ENCODE results near the gene ADAMTS17.

The ADAMTS17 gene

DNA sequence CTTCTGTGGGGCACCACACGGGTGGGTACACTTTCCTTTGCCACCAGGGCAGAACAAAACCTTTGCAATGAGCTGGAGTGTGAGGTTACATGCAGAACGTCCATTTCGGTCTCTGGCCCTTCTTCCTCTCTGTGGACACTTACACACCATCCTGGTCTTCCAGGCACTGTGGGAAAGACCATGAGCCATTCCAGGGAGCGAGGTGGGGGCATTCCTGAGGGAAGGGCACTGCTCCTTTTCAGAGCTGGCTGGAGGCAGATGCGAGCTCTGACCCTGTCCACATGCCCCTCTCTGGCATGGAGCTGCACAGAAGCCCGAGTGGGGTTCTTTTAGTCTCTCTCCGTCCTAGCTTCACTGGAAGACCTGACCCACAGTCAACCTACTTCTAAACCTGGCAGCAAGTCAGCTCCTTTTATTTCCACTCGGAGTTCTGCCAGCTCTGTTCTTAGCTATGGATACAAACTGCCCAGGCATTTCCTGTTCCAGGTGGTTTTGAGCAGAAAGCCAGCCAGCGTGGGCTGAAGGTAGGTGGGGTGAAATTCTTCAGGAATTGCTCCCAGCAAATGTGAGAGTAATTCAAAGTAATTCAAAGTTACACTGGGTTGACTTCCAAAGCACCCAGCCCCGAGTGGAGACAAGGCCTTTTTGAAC lies 281.4 kb downstream of the ADAMTS17 start:
- peak; percentile 76 for DNase-seq

DNA sequence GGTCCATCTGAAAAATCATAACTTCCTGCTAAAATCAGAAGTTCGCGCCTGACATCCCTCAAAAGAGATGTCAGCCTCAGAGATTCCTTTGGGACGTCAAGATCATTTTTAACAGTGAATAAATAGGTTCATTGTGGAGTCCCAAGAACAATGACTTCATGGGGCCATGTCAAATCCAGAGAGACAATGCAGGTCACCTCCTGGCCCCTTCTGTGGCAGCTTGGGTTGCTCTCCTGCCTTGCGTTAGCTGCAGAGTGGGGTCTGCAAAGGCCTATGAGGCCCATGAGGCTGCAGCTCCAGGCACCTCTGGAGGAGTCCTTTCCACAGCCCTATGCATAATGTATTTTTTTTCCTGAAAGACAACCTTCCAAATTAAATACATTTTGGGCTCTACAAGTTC lies 282.3 kb downstream of the ADAMTS17 start:
- DNase-seq = no peak

DNA sequence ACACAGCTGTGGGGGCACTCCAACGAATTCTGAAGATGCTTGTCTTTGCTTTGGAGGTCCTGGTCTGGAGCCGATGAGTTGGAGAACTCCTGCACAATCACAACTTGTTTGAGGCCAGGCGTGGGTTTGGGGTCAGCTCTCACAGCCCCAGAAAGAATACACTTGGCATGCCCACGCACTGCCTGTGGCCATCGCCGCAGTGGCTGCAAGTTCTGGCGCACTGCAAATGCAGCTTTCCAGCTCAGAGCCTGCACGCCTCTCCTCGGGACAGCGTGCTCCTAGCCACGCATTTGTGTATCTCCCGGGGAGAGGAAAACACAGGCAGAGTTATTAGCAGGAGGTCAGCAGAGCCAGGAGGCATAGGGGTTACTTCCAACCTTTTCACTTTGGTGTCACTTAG lies 282.7 kb downstream of the ADAMTS17 start:
- no peak for DNase-seq

DNA sequence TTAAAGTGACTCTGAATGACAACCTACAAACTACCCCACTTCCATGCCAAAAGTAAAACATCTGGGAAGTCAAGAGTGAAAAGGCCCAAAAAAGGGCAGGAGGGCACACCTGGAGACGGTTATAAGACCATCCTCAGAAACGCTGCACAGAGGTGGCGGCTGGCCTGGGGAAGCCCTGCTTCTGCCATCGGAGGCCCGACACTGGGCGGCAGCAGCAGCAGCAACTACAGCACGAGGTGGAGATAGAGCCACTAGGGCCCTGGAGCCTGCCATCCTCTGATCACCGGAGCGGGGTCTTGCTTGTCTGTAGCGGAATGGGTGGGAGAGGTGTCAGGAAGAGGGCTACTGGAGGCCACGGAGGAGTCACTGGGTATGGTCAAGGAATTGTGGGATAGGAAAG lies 283.3 kb downstream of the ADAMTS17 start:
- no peak for DNase-seq

DNA sequence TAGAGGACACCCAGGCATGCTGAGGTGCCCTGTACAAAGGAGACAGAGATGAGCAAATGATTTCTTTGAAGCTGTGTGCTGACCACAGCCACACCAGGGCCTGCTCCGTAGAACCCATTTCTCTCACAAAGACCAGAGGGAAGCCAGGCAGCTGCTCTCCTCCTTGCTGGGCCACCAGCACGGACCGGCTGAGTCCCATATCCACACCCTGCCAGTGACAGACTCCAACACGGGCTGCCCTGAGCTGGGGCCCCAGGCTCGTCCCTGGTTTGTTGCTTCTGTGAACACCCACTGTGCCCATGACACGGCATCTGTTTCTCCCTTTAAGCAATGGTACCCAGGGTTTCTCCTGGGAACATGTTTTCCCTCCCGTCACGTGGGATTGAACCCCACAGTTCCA lies 284.5 kb downstream of the ADAMTS17 start:
- no peak for DNase-seq

DNA sequence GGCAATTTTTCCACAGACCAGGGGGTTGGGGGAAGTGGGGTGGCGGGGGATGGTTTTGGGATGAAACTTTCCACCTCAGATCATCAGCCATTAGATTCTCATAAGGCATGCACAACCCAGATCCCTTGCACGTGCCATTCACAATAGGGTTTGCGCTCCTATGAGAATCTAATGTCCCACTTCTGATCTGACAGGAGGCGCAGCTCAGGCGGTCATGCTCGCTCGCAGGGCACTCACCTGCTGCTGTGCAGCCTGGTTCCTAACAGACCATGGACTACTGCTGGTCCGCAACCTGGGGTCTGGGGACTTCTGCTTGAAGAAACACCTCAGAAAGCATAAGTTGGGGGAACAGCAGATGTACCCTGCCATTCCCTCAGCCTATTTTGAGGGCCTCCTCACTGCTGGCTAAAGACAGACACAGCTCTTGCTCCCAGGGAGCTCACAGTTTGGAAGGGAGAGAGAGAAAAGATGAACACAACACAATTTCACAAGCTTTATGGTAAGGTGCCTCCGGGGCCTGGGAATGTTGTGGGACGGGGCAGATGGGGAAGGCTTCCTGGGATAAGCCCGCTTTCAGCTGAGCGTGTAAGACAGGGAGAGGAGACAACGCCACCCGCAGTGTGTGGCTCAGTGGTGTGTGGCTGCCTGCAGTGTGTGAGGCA lies 285.2 kb downstream of the ADAMTS17 start:
- DNase-seq = no peak

DNA sequence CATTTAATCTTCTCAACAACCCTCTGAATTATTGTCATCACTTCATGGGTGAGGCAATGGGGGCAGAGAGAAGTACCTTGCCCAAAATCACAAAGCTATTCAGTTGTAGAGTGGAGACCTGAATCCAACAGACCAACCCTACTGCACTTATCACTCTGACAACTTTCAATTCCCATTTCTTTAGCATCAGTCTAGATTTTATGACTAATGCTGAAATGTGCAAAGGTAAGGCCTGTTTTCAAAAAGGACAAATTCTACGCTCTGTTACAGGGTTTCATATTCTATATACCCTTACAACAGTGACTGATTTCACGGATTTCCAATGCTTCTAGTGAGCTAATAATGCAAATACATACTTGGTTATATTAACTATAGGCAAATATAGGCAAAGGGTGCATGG lies 286.0 kb downstream of the ADAMTS17 start:
- no peak for DNase-seq

DNA sequence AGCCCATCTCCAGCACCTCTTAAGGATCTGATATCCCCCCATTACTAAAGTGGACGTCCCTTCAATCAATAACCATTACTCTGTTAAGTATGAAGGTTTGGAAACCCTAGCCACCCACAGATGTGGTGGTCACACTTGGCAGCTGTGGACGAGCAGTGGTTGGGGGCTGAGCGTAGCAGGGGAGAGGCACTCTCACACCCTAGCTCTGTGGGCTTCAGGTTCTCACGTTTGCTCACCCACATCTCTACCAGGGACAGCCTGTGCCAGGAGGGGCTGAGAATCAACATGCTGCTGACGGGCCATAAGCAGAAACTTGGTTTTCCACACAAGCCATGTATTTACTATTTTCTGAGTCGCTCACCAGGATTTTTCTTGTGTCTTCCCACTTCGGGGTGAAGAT lies 287.2 kb downstream of the ADAMTS17 start:
- DNase-seq = no peak

DNA sequence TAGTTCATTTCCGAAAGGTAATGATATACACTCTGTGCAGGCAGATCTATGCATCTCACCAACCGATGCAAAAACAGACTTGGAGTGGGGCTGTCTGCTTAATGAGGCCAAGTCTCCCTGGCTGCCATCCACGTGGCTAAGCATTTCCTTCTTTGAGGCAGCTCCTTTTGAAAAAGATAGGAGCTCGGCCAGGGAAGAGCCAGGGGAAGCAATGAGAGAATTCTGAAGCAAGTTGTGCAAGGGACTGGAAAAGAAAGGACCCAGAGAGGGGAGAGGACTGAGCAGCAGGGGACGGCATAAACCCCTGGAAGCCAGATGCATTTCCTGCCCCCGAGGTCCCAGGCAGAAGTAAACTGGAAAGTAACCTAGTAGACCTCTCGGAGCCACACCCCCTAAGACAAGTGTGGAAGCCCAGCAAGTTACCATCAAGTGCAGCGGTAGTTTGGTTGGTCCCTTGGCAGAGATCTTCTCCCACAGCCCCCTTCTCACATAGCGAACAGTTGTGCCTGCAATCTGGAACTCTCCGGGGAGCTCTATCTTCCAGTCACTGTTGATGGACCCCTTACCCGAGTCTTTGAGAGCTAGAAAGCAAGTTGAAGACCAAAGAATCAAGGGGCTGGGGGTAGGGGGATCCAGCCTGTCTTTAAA lies 288.2 kb downstream of the ADAMTS17 start:
- DNase-seq = no peak

DNA sequence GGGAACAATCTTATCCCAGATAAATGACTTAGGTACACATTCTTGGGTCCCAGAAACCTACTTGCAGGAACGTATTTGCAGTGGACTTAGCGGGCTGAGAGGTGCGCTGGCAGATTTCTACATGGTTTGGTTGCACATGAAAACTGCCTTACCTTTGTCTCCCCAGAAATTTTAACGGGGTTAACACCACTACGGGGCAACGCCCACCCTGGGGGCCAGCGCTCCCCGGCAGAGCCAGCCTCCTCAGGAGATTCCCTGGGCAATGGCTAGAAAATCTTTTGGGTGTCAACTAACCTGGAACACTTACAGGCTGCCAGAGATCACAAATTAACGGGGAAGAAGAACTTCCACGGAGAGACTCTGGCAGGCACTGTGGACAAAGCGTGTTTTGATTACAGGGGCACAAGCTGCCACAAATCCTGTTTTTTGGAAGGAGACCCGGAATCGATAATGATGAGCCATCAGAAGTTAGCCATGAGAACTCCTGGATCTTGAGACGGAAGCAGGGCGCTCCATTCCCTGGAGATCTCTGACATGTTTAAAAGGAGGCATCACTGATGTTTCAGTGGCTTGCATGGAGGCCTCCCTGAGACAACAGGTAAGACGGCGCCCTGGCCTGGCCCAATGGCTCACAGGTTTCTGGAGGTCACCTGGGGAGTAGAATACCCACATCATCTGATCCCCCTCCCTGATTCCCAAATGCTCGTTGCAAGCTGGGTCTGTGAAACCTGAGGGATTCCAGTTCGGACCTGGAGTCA lies 288.9 kb downstream of the ADAMTS17 start:
- no peak for DNase-seq

DNA sequence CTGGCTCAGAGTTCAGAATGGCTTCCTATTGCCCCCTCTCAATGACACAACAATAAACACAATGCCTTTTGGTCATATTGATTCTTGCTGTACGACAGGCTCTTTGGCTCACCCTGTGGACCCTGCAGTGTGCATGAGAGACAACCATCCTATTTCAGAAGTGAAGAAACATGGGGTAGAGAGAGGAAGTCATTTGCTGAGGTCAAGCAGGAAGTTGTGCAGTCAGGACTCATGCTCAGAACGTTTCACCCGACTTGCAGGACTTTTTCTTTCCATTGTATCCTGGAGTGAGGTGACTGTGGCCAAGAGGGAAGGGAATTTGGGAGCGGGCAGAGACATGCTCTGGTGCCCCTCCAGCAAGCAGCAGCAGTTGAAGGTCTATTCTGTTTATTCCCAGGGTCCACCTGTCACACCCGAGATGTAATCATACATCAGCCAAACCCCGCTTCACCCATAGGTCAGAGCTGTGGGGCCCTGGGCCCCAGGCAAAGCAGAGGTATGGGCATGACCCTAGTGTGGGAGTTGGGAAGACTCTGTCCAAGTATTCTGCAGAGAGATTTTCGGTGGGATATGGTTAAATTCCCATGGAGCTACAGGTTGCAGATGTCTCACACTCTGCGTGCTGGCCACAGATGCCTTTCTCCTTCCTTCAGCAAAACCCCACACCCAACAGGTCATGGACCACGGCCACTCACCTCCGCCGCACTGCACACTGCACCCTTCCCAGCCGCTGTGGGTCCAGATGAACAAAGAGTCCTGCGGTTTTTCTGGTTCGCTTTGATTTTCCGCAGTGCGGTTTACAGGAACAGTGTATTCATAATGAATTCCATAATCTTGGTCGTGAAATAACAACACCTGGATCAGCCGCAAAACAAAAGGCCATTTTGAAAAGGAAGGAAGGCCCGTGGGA lies 290.6 kb downstream of the ADAMTS17 start:
- DNase-seq = no peak

DNA sequence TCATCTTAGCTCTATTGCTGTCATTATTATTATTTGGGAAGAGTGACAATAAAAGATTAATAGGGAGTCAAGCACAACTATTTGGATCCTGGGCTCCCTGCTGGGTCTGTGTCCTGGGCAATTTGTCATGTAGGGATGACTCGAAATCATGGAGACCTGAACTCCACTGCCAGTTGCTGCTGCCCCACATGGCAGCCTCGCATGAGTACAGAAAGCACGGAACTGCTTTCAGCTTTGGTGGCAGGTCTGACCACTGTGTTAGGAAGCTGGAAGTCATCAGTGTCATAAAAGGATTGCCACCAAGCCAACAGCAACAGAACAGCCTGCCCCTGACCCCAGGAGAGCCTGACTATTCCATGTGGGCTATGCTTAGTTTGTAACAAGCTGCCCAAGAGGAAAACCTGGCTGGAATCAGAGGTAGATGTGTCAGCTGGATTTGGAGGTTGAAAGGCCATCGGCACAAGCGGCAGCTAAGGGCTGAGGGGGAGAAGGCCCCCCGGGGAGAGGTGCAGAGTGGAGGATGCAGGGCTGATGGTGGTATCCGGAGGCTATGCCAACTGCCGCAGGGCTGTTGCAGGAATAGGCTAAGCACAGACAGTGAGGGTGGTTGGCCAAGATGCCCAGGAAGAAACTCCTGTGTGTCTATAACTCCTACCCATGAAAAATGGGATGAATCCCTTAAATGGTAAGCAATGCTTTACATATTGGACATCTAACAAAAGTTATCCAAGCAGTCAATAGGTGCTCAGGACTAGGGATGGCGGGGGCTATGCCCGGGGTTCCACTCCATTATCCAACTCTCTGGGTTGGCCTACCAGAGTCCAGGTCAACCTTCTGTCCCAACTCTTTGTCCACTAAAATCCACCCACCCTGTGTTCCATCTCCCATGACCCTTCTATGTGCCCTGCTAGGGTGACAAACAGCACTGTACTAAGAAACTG lies 291.6 kb downstream of the ADAMTS17 start:
- DNase-seq = no peak

DNA sequence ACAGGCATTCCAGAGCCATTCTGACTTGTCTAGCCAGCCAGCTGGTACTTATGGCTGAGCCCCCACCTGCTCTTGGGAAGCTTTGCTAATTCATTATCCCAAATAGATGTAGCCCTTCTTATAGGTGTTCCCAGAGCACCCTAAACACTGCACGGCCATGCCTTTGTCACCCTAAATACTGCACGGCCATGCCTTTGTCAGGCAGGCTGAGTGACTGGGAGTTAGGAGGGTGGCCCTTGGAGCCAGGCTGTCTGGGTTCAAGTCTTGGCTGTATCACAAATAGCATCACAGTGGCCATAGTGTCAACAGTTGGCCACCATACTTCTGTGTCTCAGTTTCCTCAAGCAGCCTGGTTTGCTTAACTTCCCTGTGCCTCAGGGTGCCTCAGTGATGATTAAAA lies 292.3 kb downstream of the ADAMTS17 start:
- no peak for DNase-seq

DNA sequence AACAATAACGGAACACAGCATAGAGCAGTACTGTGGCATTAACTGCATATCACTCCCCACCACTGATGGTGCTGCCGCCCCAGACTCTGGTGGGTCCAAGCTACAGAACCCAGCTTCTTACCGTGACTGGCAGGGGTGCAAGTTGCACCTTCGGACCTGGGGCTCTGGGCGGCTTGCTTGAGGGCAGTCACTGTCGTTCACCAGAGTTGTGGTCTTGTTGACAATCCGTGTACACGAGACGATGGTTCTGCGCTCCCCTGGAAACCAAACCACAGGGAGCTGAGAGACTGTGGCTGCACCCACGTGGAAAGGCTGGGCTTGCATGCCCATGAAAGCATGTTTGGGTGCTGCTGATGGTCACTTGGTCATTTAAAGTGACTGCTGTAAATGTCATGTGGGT lies 293.0 kb downstream of the ADAMTS17 start:
- DNase-seq = no peak

DNA sequence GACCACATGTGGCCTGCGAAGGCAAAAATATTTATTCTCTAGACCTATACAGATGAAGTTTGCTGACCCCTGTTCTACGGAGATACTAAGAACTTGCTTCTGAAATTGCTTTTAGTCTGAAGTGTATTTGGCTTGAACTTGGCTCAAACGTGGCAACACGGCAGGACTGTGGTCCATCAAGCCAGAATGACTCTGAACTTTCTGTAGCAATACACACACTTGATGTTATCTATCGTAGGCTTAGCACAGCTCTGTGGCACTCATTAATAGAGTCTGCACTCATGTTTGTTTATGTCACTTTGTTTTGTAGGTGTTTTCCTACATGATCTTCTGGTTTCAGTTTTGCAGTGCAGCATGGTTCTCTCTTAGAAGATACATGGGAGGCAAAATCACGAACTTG lies 298.1 kb downstream of the ADAMTS17 start:
- no peak for DNase-seq

DNA sequence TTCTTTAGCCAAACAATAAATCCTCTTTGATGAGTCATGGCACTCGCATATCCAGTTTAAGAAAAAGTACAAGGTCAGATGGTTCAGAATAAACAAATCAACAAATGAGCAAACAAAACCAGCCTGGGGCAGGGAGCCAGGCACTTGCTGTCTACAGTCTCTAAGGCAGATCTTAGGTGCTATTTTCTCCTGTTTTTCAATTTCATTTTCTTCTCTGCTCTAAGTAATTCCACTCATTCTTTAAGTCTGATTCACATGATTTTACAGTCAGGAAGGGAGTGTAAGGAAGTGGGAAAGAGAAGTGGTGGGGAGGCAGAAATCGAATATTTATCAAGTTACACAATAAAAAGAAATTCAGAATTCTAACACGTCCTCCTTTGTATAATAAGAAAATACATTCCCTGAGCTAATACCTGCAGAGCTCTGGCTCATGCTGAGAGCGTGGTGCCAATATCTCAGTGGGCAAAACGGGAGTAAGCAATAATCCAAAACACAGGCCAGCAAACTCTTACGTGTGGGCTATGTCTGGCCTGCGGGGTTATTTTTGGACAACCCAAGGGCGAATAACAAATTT lies 298.6 kb downstream of the ADAMTS17 start:
- peak; percentile 79 for DNase-seq

DNA sequence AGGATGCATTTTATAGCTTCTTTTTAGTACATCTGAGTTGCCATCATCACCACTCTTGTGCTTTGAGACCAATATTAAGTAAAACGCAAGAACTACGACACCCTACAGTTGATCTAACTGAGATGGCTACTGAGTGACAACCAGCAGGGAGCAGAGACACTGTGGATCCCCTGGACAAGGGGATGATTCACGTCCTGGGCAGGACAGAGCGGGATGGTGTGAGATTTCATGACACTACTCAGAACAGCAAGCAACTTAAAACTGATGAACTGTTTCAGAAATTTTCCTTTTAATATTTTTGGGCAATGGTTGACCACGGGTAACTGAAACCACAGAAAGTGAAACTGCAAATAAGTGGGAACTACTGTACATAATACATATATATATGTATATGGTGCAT lies 299.2 kb downstream of the ADAMTS17 start:
- no peak for DNase-seq

DNA sequence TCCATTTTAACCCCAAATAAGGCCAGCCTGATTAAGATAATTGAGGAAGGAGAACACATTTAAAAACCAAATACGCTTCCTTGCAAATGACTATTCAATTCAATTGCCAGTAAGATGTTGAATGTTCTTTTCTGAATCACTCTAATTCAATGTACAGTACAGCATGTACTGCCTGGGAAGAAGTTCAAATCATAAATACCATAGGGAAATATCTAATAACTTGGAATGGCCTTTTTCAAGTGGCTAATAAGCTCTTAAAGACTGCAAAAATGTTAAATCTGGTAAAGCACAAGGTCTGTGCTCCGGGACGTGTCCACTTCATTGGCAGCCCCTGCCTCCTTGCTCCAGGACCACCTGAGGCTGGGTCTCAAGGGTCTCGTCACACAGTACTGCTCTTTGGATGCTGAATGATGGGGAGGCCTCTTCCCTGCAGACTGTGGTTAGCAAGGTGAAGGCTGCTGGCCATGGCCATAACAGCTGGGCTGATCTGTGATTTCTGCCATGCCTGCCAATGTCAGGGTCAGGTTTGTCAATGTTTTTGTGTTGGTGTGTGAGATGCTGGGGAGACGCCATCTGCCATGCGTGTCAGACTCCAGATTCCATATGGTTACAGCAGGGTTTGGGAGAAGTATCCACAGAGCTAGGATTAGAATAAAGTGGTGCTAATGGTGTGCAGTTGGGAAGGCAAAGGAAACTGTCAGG lies 300.5 kb downstream of the ADAMTS17 start:
- DNase-seq = no peak

DNA sequence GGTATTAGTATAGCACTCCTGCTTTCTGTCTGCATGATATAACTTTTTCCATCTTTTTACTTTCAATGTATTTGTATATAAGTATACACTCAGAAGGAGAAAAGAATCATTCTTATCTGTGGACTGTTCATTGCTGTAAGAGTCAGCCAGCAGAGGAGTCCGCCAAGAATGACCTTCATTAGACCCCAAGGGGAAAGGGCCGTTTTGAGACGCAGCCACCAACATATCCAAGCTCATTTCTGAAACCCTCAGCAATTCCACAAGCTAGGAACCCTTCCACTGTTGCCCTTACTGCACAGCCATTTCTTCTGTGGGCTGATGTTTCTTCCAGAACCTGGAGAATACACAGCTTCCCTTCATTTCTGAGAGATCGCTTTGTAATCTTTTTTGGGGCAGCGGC lies 301.8 kb downstream of the ADAMTS17 start:
- DNase-seq = no peak

DNA sequence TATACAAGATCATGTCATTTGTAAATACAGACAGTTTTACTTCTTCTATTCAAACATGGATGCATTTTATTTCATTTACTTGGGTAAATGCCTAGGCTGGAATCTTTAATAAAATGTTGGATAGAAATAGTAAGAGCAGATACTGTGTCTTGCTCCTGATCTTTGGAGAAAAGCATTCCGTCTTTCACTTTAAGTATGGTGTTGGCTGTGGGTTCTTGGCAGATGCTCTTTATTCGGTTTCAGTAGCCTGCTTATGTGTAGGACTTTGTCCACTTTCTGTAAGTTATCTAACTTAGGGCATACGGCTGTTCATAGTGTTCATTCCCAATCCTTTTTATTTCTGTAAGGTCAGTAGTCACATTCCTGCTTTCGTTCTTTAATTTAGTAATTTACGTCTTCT lies 303.0 kb downstream of the ADAMTS17 start:
- no peak for DNase-seq
